Left hindlimb (tissue), 1 donor: ENCODE measurements around the gene PDGFD.

Experiments used
- DNase-seq: peaks from one replicate; pipeline ENCODE4 v3.0.0-alpha.2; 2018

PDGFD gene

DNA sequence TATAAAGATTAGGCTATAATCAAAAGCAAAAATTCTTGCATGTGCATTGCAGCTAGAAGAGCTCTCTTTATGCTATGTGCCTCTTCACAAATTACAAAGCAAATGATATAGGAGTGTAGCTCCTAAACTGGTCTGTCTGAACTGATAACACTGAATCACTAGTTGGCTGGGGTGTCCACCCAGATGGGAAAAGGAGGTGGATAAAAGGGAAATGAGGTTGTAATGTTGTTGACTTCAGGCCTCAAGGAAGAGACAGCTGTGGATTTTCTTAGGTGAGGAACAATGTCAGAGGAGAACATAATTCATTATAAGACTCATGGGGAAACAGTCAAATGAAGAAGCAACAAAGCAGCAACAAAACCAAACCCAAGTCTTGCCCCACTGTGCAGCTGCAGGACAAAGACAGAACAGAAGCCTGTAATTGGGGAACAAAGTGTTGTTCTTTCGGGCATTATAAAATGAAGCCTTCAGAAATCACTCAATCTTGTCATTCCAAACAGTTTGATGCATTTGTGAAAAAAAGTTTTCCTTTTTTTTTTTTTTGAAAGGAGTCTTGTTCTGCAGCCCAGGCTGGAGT lies 257.6 kb downstream of the PDGFD start:
- DNase-seq, result no peak

- no peak for DNase-seq
Observed at GRCh38 chr11:103904324-103904667, 259.7 kb downstream of the PDGFD start.

- DNase-seq, result no peak
Observed at GRCh38 chr11:103903621-103904323, 260.2 kb downstream of the PDGFD start.

GRCh38 chr11:103902994-103903393 lies 261.0 kb downstream of the PDGFD start:
- DNase-seq, result no peak

DNA sequence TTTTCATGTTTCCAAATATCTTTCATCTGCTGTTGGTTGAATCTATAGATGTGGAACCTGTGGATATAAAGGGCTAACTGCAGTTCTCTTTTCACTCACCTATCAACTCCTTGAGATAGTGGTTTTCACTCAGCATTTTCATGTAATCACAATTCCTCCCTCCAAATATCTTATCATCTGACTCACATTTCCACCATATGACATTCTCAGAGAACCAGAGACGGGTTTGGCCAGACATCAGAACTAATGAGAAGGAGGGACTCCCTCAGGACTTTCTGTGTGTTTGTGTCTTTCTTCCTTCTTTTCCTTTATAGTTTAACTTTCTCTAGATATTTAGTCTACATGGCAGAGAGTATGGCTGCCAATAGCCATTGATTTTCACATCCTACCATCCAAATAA lies 262.3 kb downstream of the PDGFD start:
- no peak for DNase-seq

DNA sequence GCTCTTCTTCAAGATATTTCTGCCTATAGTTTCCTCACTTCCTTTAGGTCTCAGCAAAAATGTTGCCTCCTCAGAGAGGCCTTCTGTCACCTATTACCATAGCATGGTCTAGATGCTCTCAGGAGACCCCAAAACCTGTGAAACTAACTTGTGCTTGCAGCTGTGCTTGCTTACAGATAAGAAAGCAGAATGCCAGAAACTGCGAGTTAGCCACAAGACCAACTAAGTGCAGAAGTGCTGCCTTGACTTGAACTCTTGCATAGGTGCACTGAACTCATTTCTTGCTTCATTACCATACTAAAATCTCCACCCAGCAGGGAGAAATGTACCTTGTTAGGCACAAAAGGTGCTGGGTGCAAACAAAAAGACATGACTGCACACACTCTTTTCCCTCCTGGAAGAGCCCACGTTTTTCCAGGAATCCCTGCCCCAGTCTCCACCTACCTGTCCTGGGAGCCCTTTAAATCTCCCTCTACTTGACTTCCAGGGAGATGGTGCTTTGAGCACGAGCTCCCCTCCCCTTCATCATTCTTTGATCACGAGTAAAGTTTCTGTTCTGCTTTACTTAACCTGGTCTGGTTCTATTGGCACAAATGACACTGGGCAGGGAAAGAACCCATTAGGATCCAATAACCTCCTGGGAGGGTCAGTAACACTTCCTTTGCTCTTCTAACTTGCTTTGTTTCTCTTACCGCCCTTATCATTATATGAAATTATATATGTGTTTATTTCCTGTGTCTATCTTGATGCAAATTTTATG lies 265.2 kb downstream of the PDGFD start:
- no peak for DNase-seq

DNA sequence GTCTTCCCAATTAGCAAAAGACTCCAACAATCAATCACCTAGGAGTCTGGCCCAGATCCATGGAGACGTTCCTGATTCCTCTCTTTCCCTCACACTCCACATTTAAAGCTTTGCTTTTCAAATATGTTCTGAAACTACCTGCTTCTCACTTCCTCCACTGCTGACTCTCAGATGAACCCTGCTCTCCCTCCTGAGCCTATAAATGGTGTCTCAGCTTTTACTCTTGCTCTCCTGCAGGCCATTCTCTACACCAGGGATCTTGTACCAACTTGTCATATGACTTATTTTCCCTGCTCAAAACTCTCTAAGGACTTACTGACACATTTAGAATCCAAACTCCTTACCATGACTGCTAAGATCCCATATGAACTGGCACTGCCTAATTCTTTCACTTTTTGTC lies 265.9 kb downstream of the PDGFD start:
- DNase-seq, result no peak

- no peak for DNase-seq
Observed at GRCh38 chr11:103897160-103897936, 266.6 kb downstream of the PDGFD start.

GRCh38 chr11:103895106-103895505 lies 268.8 kb downstream of the PDGFD start:
- DNase-seq, result no peak

DNA sequence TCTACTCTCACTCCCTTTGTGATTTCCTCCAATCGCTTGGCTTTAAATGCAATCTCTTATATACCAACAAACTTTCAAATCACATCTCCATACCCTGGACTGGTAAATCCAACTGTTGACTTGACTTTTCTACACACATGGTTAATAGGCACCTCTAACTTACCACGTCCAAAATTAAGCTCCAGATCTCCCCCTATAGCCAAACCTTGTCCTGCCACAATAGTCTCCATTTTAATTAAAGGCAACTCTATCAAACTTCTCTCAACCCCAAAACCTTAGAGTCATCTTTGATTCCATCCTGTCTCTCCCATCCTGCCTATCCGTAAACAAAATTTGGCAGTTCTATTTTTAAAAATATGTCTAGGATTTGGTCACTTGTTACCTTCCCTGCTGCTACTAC lies 269.3 kb downstream of the PDGFD start:
- DNase-seq, result no peak

- no peak for DNase-seq
Observed at GRCh38 chr11:103894034-103894433, 269.9 kb downstream of the PDGFD start.

GRCh38 chr11:103893371-103893770 lies 270.6 kb downstream of the PDGFD start:
- no peak for DNase-seq

DNA sequence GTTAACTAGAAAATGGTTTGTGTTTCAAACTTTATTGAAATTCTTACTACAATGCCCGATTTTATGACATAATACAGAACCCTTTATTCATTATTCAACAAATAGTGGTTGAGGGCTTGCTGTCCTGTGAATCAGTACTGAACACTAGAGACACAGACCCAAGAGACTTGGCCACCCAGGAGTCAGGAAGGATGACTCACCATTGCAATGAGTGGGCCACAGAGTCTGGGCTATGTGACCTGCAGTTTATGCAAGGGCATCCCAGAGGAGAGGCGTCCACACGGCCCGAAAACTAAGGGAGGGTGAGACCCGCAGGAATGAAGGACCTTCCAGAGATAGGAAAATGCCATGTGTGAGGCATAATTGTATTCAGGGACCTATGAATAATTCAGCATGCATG lies 271.3 kb downstream of the PDGFD start:
- DNase-seq, result no peak

DNA sequence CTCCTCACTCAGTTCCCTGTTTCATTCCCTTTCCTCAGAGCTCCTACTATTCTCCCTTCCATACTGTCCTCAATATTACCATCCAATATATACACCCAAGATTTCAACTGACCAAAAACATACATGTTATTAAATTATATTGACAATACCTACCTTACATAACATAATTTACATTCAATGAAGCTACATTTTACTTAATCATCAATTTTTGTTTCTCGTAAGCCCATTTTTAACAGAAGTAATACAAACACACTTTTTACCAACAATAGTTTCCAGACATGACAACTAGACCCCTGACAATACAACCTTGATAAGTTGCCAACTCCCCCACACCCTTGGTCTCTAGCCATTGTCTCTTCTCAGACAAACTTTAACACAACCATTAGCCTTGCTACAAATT lies 273.3 kb downstream of the PDGFD start:
- DNase-seq, result no peak

- no peak for DNase-seq
Observed at GRCh38 chr11:103889679-103890078, 274.3 kb downstream of the PDGFD start.

- DNase-seq, result no peak
Observed at GRCh38 chr11:103888541-103888951, 275.4 kb downstream of the PDGFD start.

GRCh38 chr11:103887001-103887658 lies 276.8 kb downstream of the PDGFD start:
- DNase-seq, result no peak

- DNase-seq, result no peak
Observed at GRCh38 chr11:103883856-103884255, 280.1 kb downstream of the PDGFD start.

DNA sequence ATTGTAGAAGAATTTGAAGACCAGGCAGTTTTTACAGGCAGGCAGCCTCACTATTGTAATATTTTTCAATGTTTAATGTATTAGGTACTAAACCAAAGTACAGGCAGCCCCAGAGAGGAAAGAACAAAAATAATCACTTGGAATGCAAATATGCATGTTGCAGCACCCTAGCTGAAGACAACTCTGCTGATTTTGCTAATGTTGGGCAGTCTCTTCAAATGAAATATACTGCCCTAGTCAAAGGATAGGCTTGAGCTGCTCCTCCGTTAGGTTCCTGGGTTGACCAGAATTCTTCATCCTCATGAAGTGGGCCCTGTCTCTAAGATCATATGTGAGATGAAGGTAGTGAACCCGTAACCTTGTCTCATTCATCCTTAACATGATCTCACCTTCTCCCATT lies 280.7 kb downstream of the PDGFD start:
- no peak for DNase-seq

DNA sequence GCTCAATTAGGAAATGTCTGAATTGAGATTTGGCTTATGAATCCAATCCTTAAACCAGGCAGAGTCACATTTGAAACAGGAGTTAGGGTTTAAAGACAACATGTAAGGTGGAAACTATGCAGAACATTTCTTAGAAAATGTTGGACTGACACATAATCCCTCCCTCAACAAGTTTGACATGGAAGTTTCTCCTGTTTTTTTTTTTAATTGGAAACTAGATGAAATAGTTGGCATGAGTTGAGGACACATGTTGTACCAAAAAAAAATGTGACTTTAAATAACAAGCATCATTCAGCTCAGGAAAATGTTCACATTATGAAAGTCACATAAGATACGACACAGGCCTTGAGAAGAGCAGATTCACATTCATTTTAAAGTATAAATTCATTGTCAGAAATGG lies 282.4 kb downstream of the PDGFD start:
- no peak for DNase-seq

GRCh38 chr11:103880968-103881367 lies 283.0 kb downstream of the PDGFD start:
- DNase-seq, result no peak

- DNase-seq, result no peak
Observed at GRCh38 chr11:103878646-103879045, 285.3 kb downstream of the PDGFD start.

GRCh38 chr11:103877221-103877620 lies 286.7 kb downstream of the PDGFD start:
- DNase-seq, result no peak
